ENCODE data around the gene GRM1.

GRCh38 chr6:146189131-146189530, 160.3 kb downstream of the GRM1 start:
- no peak for TF ChIP-seq CTCF (conservative IDR thresholded peaks at IDR 0.05; ENCODE audit: low read depth, low read length)
- TF ChIP-seq POLR2A (IDR thresholded peaks at IDR 0.05; ENCODE audit: low read depth, low read length) = no peak

Measured in IMR-90 (cell line).